SK-N-SH treated with all-trans-retinoic acid at 6 μM for 48 hours (cell line): ENCODE results near the gene SSR2.

Experiments
- ATAC-seq: fragments of 200-7000 bp; cut with Tn5 transposase; 3 replicates; pipeline ENCODE4 v1.9.1; 2020; ENCODE audit warnings: mild to moderate bottlenecking, moderate library complexity
- ARNTL ChIP-seq: fragments of 450-650 bp; formaldehyde crosslinking; IDR thresholded peaks from 2 replicates; pipeline ENCODE4 v1.5.0; 2020; ENCODE audit warnings: low read depth, mild to moderate bottlenecking, moderate library complexity, borderline replicate concordance
- BACH2 ChIP-seq: fragments of 250-450 bp; sonication (Bioruptor Pico); IDR thresholded peaks from 2 replicates; pipeline ENCODE4 v1.9.0; 2021; ENCODE audit warnings: mild to moderate bottlenecking, borderline replicate concordance
- CSDC2 ChIP-seq: fragments of 250-450 bp; sonication (Bioruptor Pico); IDR thresholded peaks from 2 replicates; pipeline ENCODE4 v1.5.0; 2020; ENCODE audit warnings: mild to moderate bottlenecking, moderate library complexity
- ISL1 ChIP-seq: fragments of 250-450 bp; sonication (Bioruptor Pico); IDR thresholded peaks from 2 replicates; pipeline ENCODE4 v2.1.2; 2022; ENCODE audit warnings: mild to moderate bottlenecking, moderate library complexity
- OSR1 ChIP-seq: fragments of 250-450 bp; sonication (Bioruptor Pico); IDR thresholded peaks from 2 replicates; pipeline ENCODE4 v1.8.0; 2022; ENCODE audit warnings: moderate library complexity, mild to moderate bottlenecking, inconsistent platforms
- PATZ1 ChIP-seq: fragments of 250-450 bp; sonication (Bioruptor Pico); IDR thresholded peaks from 2 replicates; pipeline ENCODE4 v1.8.0; 2020; ENCODE audit warnings: mild to moderate bottlenecking, moderate library complexity, borderline replicate concordance
- POU6F1 ChIP-seq: fragments of 250-450 bp; sonication (Bioruptor Pico); IDR thresholded peaks from 2 replicates; pipeline ENCODE4 v1.8.0; 2021; ENCODE audit warnings: low read depth, mild to moderate bottlenecking, moderate library complexity, borderline replicate concordance
- RARB ChIP-seq: fragments of 250-450 bp; sonication (Bioruptor Pico); IDR thresholded peaks from 2 replicates; pipeline ENCODE4 v1.8.0; 2021; ENCODE audit warnings: mild to moderate bottlenecking, moderate library complexity
- SNAI2 ChIP-seq: fragments of 250-450 bp; sonication (Bioruptor Pico); IDR thresholded peaks from 2 replicates; pipeline ENCODE4 v1.5.0; 2020; ENCODE audit warnings: mild to moderate bottlenecking, moderate library complexity
- TCF4 ChIP-seq: fragments of 250-450 bp; sonication (Bioruptor Pico); IDR thresholded peaks from 2 replicates; pipeline ENCODE4 v1.8.0; 2021; ENCODE audit warnings: mild to moderate bottlenecking, moderate library complexity, borderline replicate concordance
- TSHZ2 ChIP-seq: fragments of 250-450 bp; sonication (Bioruptor Pico); IDR thresholded peaks from 2 replicates; pipeline ENCODE4 v1.5.0; 2020; ENCODE audit warnings: mild to moderate bottlenecking, moderate library complexity
- ZC3H10 ChIP-seq: fragments of 250-450 bp; sonication (Bioruptor Pico); IDR thresholded peaks from 2 replicates; pipeline ENCODE4 v1.5.1; 2021; ENCODE audit warnings: mild to moderate bottlenecking, moderate library complexity
- ZFP30 ChIP-seq: fragments of 450-650 bp; formaldehyde crosslinking; IDR thresholded peaks from 2 replicates; pipeline ENCODE4 v1.5.0; 2022; ENCODE audit warnings: mild to moderate bottlenecking, moderate library complexity
- ZNF565 ChIP-seq: fragments of 450-650 bp; formaldehyde crosslinking; conservative IDR thresholded peaks from 2 replicates; pipeline ENCODE4 v1.5.0; 2020; ENCODE audit warnings: low read depth, mild to moderate bottlenecking, moderate library complexity
- ZNF70 ChIP-seq: fragments of 450-650 bp; formaldehyde crosslinking; IDR thresholded peaks from 2 replicates; pipeline ENCODE4 v1.5.0; 2020; ENCODE audit warnings: mild to moderate bottlenecking, moderate library complexity
- ZNF8 ChIP-seq: fragments of 450-650 bp; formaldehyde crosslinking; IDR thresholded peaks from 2 replicates; pipeline ENCODE4 v1.5.0; 2020; ENCODE audit warnings: mild to moderate bottlenecking, moderate library complexity
- TF ChIP-seq, protein P1 (sequence below): fragments of 250-450 bp; sonication (Bioruptor Pico); IDR thresholded peaks from 2 replicates; pipeline ENCODE4 v1.5.1; 2021; ENCODE audit warnings: mild to moderate bottlenecking, moderate library complexity
- TF ChIP-seq, protein P2 (sequence below): fragments of 250-450 bp; sonication (Bioruptor Pico); IDR thresholded peaks from 2 replicates; pipeline ENCODE4 v1.5.1; 2020; ENCODE audit warnings: low read depth, mild to moderate bottlenecking, moderate library complexity

Gene SSR2

GRCh38 chr1:155999964-156000363 lies 20.8 kb downstream of the SSR2 start (continued):
- TF ChIP-seq TSHZ2 (CRISPR knock-in tag) (no peak), POU6F1 (no peak), ZNF70 (no peak), ZNF8 (no peak)
- TF ChIP-seq, protein P1, sequence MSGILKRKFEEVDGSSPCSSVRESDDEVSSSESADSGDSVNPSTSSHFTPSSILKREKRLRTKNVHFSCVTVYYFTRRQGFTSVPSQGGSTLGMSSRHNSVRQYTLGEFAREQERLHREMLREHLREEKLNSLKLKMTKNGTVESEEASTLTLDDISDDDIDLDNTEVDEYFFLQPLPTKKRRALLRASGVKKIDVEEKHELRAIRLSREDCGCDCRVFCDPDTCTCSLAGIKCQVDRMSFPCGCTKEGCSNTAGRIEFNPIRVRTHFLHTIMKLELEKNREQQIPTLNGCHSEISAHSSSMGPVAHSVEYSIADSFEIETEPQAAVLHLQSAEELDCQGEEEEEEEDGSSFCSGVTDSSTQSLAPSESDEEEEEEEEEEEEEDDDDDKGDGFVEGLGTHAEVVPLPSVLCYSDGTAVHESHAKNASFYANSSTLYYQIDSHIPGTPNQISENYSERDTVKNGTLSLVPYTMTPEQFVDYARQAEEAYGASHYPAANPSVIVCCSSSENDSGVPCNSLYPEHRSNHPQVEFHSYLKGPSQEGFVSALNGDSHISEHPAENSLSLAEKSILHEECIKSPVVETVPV (CRISPR knock-in tag): no peak

GRCh38 chr1:155996166-155996565 lies 24.6 kb downstream of the SSR2 start:
- no peak for TF ChIP-seq OSR1
- no peak for TF ChIP-seq TCF4 (CRISPR knock-in tag)
- TF ChIP-seq ZC3H10 (CRISPR knock-in tag): no peak
- no peak for TF ChIP-seq RARB
- ATAC-seq: no peak; the same call in 2 of the 3 replicates

DNA sequence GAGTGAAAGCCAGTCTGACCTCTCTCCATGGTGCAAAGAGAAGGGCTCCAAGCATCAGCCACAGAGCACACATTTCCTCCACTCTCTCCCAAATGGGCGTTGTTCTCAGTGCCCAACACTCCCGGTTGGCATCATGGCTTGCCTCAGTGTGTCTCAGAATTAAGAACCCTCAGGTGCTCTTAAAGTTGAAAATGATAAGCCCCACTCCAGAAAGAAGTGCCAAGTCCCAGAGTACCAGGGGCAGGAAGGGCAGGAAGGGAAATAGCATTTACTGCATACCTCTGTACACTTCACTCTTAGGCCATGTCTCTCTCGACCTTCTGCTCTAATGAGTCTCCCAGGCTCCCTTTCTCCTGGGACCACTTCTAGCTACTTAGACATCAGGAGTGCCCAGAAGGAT lies 27.2 kb downstream of the SSR2 start:
- ATAC-seq: no peak
- TF ChIP-seq, protein P2, sequence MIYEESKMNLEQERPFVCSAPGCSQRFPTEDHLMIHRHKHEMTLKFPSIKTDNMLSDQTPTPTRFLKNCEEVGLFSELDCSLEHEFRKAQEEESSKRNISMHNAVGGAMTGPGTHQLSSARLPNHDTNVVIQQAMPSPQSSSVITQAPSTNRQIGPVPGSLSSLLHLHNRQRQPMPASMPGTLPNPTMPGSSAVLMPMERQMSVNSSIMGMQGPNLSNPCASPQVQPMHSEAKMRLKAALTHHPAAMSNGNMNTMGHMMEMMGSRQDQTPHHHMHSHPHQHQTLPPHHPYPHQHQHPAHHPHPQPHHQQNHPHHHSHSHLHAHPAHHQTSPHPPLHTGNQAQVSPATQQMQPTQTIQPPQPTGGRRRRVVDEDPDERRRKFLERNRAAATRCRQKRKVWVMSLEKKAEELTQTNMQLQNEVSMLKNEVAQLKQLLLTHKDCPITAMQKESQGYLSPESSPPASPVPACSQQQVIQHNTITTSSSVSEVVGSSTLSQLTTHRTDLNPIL (CRISPR knock-in tag): no peak
- no peak for TF ChIP-seq TSHZ2 (CRISPR knock-in tag)
- TF ChIP-seq SNAI2 (CRISPR knock-in tag): no peak
- TF ChIP-seq ZNF70: no peak
- TF ChIP-seq ZNF565 (CRISPR knock-in tag): no peak
- TF ChIP-seq PATZ1 (CRISPR knock-in tag): no peak
- TF ChIP-seq CSDC2 (CRISPR knock-in tag): no peak
- TF ChIP-seq POU6F1: no peak
- no peak for TF ChIP-seq ZFP30
- no peak for TF ChIP-seq BACH2 (CRISPR knock-in tag)
- TF ChIP-seq OSR1: no peak
- no peak for TF ChIP-seq ZC3H10 (CRISPR knock-in tag)
- TF ChIP-seq, protein P1 (CRISPR knock-in tag): no peak
- no peak for TF ChIP-seq ISL1 (CRISPR knock-in tag)
- no peak for TF ChIP-seq RARB
- no peak for TF ChIP-seq ARNTL (CRISPR knock-in tag)
